ENCODE measurements around the gene MTAP.

GRCh38 chr9:21969011-21969940, 166.8 kb downstream of the MTAP start:
- TF ChIP-seq CTCF (IDR thresholded peaks at IDR 0.05; ENCODE audit: low read depth, low read length, poor library complexity, severe bottlenecking) (no peak), EZH2phosphoT487 (IDR thresholded peaks at IDR 0.05; ENCODE audit: borderline replicate concordance, low read length) (no peak)

Data from DOHH2 (cell line).